ENCODE measurements around the gene ASCC2.

The ASCC2 gene

GRCh38 chr22:29786031-29786430 is 52.0 kb downstream of the ASCC2 start:
- DNase-seq (ENCODE audit: low read depth), result no peak

GRCh38 chr22:29784451-29785361 is 53.4 kb downstream of the ASCC2 start:
- DNase-seq (ENCODE audit: low read depth), result no peak

- DNase-seq (ENCODE audit: low read depth), result no peak
Observed at GRCh38 chr22:29782061-29782845, 55.8 kb downstream of the ASCC2 start.

- no peak for DNase-seq (ENCODE audit: low read depth)
Observed at GRCh38 chr22:29780748-29781676, 57.1 kb downstream of the ASCC2 start.

- no peak for DNase-seq (ENCODE audit: low read depth)
Observed at GRCh38 chr22:29780220-29780619, 57.9 kb downstream of the ASCC2 start.

- no peak for DNase-seq (ENCODE audit: low read depth)
Observed at GRCh38 chr22:29773233-29773632, 64.8 kb downstream of the ASCC2 start.

- DNase-seq (ENCODE audit: low read depth), result no peak
Observed at GRCh38 chr22:29772170-29772641, 65.9 kb downstream of the ASCC2 start.

GRCh38 chr22:29769723-29770321 is 68.3 kb downstream of the ASCC2 start:
- no peak for DNase-seq (ENCODE audit: low read depth)

- no peak for DNase-seq (ENCODE audit: low read depth)
Observed at GRCh38 chr22:29768052-29768693, 69.9 kb downstream of the ASCC2 start.

GRCh38 chr22:29767171-29768051 is 70.7 kb downstream of the ASCC2 start, which contains the start of gene UQCR10:
Gene UQCR10, plus strand, starts transcription at chr22:29767369. Its CDS starts 30 bp downstream, at chr22:29767399.
- peak; percentile 83 for DNase-seq (ENCODE audit: low read depth)

- DNase-seq (ENCODE audit: low read depth), result peak; percentile 65
Observed at GRCh38 chr22:29766632-29767170, 71.4 kb downstream of the ASCC2 start, which contains the start of gene ZMAT5. Gene ZMAT5, minus strand, starts transcription at chr22:29767007. Its CDS starts 18,463 bp downstream, at chr22:29748544.

- no peak for DNase-seq (ENCODE audit: low read depth)
Observed at GRCh38 chr22:29765905-29766631, 72.0 kb downstream of the ASCC2 start.

GRCh38 chr22:29762263-29762662 is 75.8 kb downstream of the ASCC2 start:
- DNase-seq (ENCODE audit: low read depth), result no peak

GRCh38 chr22:29758959-29759358 is 79.1 kb downstream of the ASCC2 start:
- no peak for DNase-seq (ENCODE audit: low read depth)

GRCh38 chr22:29758068-29758622 is 79.9 kb downstream of the ASCC2 start:
- no peak for DNase-seq (ENCODE audit: low read depth)

GRCh38 chr22:29757096-29757495 is 81.0 kb downstream of the ASCC2 start:
- DNase-seq (ENCODE audit: low read depth), result no peak

GRCh38 chr22:29756341-29756740 is 81.7 kb downstream of the ASCC2 start:
- no peak for DNase-seq (ENCODE audit: low read depth)

GRCh38 chr22:29755889-29756288 is 82.2 kb downstream of the ASCC2 start:
- DNase-seq (ENCODE audit: low read depth), result no peak
